ENCODE measurements around the gene NTF4.
"Not testable (repeated sequence)": the region's sequence is repeated elsewhere in the genome, so short reads cannot be mapped to it uniquely, and the experiment has no call there.

Gene NTF4

DNA sequence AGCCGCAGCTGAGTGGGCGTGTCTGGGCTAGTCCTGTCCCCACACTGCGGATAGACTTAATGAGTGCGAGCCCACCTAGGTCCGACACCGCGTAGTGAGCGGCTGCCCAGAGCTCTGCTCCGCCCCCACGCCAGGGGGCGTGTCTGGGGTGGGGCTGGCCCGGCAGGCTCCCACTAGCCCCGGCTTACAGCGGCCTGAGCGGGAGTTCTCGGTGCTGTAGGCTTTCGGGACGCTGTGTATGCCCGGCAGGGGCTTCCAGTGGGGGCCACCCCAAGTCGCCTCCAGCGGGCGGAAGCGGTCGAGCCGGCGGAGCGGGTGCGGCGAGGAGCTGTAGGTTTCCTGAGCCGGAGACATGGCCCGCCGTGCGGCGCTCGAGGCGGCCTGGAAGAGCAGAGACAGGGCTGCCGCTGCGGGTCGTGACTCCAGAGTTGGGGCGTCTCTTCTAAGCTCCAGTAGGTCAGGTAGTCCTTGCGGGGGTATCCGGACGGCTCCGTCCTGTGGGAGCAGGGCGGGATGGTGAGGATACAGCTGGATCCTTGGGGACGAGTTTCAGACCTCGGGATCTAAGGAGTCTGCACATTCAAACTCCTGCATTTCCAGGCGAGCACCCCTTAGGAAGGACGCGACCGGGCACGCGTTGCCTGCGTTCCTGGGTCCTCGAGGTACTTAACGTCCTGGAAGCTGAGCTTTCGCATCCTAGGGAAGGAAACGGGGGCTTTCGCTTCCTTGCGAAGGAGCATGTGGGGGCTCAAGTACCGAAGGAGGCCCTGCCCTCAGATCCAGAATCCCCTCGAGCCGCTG lies 8.3 kb downstream of the NTF4 start:
- DNase-seq (ENCODE audit: low read depth) = peak; percentile 37
- H3K4me3 ChIP-seq (ENCODE audit: low read length) = peak overlapping the region; percentile 65
- TF ChIP-seq, protein P1, sequence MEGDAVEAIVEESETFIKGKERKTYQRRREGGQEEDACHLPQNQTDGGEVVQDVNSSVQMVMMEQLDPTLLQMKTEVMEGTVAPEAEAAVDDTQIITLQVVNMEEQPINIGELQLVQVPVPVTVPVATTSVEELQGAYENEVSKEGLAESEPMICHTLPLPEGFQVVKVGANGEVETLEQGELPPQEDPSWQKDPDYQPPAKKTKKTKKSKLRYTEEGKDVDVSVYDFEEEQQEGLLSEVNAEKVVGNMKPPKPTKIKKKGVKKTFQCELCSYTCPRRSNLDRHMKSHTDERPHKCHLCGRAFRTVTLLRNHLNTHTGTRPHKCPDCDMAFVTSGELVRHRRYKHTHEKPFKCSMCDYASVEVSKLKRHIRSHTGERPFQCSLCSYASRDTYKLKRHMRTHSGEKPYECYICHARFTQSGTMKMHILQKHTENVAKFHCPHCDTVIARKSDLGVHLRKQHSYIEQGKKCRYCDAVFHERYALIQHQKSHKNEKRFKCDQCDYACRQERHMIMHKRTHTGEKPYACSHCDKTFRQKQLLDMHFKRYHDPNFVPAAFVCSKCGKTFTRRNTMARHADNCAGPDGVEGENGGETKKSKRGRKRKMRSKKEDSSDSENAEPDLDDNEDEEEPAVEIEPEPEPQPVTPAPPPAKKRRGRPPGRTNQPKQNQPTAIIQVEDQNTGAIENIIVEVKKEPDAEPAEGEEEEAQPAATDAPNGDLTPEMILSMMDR (conservative IDR thresholded peaks at IDR 0.05; ENCODE audit: low read length) = peak; percentile 31; the same call in 1 of the 2 replicates

DNA sequence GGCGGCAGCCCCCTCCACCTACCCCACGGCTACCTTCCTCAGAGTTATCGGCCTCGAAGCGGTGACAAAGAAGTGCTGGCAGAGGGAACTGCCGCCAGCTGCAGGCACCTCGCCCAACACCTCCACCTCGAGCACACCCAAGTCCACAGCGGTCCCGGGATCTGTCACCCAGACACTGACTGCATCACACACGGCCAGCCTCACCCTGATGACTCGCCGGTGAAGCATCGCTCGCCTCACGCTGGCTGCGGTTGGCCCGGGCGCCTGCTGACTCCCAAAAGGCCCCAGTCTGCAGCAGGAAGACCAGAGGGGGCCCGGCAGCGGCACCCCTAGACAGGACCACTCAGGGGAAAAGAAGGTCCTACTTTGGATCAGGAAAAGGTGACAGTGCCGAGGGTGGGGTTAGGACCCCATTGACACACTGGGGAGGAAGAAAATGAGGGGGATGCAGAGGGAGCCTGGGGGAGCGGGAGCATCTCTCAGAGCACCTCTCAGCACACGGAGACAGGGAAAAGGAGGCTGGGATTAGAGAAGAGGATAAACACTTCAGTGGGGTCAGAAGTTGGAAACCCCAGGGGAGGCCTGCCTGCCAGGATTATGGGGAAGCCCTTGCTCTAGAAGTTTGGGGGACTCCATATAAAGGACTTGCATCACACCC lies 14.1 kb downstream of the NTF4 start:
- not testable (repeated sequence) for H3K4me3 ChIP-seq (ENCODE audit: low read length)
- DNase-seq (ENCODE audit: low read depth) = peak; percentile 46

DNA sequence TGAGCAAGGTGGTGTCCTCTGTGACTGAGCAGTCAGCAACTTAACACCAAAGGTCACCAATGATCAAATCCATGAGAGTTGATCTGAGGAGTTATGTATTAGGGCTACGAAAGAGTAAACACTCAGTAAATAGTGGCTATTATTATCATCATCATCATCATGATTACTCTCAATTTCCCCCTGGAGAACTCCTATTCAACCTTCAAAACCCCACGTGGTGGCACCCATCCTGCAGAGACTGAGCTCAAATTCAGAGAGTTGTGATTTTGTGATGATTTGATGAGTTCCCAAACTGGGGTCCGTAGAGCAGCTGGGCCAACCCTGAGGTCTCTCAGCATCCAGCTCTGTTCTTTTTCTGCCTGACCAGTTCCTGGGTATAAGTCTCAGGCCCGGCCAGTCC lies 14.8 kb downstream of the NTF4 start:
- DNase-seq (ENCODE audit: low read depth); H3K4me3 ChIP-seq (ENCODE audit: low read length): not testable (repeated sequence)

DNA sequence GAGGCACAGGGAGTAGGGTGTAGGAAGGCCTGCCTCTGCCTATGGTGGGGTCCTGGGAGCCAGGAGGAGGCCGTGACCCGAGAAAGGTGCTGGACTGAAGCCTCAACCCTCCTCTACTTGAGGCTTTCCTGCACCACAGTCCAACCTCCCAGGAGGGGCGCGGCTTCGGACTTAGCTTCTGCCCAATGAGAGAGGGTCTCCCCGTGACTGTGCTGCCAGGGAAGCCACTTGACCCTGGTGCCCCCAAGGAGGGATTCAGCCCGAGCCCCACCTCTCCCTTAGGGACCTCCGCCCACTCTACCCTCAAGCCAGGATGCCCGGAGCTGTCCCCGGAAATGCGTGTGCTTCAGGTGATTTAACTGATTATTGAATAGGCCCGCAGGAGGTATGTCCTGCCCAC lies 15.6 kb downstream of the NTF4 start, which contains the start of gene CGB8:
CGB8 (minus strand) TSS at position 101 of the 400 bp plus-strand sequence. CDS start 372 bp downstream, outside the sequence.
- not testable (repeated sequence) for H3K4me3 ChIP-seq (ENCODE audit: low read length)

DNA sequence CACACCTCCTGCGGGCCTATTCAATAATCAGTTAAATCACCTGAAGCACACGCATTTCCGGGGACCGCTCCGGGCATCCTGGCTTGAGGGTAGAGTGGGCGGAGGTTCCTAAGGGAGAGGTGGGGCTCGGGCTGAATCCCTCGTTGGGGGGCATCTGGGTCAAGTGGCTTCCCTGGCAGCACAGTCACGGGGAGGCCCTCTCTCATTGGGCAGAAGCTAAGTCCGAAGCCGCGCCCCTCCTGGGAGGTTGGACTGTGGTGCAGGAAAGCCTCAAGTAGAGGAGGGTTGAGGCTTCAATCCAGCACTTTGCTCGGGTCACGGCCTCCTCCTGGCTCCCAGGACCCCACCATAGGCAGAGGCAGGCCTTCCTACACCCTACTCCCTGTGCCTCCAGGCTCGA lies 21.1 kb downstream of the NTF4 start, which contains the start of gene CGB5:
CGB5 (plus strand) TSS at position 301 of the 400 bp plus-strand sequence. CDS start 362 bp downstream, outside the sequence.
- not testable (repeated sequence) for DNase-seq (ENCODE audit: low read depth); H3K4me3 ChIP-seq (ENCODE audit: low read length)

More for the DNA sequence above, 15.6 kb downstream of the NTF4 start, which contains the start of gene CGB8:
- not testable (repeated sequence) for DNase-seq (ENCODE audit: low read depth)

DNA sequence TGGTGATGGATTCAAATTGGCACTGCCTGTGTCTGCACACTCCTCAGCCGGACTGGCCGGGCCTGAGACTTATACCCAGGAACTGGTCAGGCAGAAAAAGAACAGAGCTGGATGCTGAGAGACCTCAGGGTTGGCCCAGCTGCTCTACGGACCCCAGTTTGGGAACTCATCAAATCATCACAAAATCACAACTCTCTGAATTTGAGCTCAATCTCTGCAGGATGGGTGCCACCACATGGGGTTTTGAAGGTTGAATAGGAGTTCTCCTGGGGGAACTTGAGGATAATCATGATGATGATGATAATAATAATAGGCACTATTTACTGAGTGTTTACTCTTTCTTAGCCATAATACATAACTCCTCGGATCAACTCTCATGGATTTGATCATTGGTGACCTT lies 22.0 kb downstream of the NTF4 start:
- H3K4me3 ChIP-seq (ENCODE audit: low read length); DNase-seq (ENCODE audit: low read depth): not testable (repeated sequence)

DNA sequence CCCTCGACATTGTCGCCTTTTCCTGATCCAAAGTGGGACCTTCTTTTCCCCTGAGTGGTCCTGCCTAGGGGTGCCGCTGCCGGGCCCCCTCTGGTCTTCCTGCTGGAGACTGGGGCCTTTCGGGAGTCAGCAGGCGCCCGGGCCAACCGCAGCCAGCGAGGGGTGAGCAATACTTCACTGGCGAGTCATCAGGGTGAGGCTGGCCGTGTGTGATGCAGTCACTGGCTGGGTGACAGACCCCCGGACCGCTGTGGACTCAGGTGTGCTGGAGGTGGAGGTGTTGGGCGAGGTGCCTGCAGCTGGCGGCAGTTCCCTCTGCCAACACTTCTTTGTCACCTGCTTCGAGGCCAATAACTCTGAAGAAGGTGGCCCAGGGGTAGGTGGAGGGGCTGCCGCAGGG lies 22.4 kb downstream of the NTF4 start:
- DNase-seq (ENCODE audit: low read depth) = no peak
- no peak overlapping the region for H3K4me3 ChIP-seq (ENCODE audit: low read length)
- TF ChIP-seq, protein P1 (conservative IDR thresholded peaks at IDR 0.05; ENCODE audit: low read length) = no peak

DNA sequence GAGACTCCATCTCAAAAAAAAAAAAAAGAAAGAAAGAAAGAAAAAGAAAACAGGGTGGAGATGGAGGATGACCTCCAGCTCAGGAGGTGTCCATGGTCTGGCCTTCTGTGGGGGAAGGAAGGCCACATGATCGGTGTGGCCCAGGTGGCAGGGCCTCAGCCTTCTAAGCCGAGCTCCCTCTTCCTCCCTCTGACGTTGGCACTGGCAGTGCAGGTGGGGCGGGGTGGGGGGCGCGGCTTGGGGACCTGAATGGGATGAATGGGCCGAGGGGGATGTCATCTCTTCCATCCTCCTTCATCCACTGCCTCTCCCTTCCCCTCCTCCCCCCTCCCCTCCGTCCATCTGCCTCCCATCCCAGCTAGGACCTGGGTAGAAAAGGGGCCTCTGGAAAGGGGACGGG lies 24.9 kb downstream of the NTF4 start:
- not testable (repeated sequence) for DNase-seq (ENCODE audit: low read depth); H3K4me3 ChIP-seq (ENCODE audit: low read length)

DNA sequence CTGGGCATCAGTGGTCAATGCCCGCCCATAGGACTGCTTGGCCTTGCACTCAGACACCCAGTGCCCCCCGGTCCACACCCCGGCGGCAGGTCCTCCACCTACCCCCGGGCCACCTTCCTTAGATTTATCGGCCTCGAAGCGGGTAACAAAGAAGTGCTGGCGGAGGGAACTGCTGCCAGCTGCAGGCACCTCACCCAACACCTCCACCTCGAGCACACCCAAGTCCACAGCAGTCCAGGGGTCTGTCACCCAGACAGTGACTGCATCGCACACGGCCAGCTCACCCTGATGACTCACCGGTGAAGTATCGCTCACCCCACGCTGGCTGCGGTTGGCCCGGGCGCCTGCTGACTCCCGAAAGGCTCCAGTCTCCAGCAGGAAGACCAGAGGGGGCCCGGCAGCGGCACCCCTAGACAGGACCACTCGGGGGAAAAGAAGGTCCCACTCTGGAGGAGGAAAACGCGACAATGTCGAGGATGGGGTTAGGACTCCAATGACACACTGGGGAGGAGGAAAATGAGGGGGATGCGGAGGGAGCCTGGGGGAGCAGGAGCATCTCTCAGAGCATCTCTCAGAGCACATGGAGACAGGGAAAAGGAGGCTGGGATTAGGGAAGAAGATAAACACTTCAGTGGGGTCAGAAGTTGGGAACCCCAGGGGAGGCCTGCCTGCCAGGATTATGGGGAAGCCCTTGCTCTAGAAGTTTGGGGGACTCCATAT lies 25.9 kb downstream of the NTF4 start:
- peak; percentile 51 for DNase-seq (ENCODE audit: low read depth)

DNA sequence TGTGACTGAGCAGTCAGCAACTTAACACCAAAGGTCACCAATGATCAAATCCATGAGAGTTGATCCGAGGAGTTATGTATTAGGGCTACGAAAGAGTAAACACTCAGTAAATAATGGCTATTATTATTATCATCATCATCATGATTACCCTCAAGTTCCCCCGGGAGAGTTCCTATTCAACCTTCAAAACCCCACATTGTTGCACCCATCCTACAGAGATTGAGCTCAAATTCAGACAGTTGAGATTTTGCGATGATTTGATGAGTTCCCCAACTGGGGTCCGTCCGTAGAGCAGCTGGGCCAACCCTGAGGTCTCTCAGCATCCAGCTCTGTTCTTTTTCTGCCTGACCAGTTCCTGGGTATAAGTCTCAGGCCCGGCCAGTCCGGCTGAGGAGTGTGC lies 26.5 kb downstream of the NTF4 start:
- not testable (repeated sequence) for DNase-seq (ENCODE audit: low read depth); H3K4me3 ChIP-seq (ENCODE audit: low read length)

More for the DNA sequence above, 25.9 kb downstream of the NTF4 start:
- H3K4me3 ChIP-seq (ENCODE audit: low read length) = not testable (repeated sequence)

DNA sequence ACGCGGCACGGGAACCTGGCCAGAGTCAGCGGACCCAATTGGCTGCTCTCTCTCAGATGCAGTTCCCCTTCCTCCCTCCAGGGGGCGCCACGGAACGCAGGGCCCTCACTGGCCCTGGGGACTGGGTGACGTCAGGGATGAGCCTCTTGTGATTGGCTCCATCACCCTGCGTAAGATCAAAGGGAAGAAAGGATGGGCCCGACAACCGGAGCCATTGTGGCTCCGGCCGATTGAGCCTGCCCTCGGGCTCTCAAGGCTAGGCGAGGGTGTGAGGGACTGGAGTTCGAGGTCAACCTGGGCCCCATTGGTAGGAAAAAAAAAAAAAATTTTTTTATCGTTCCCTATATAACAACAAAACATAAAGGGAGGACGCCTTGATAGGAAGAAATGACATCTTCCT lies 27.8 kb downstream of the NTF4 start, which contains the start of gene CGB1:
CGB1 (minus strand) TSS at position 81 of the 400 bp plus-strand sequence. CDS start 184 bp downstream, outside the sequence.
- TF ChIP-seq, protein P1 (conservative IDR thresholded peaks at IDR 0.05; ENCODE audit: low read length) = peak; percentile 34
- DNase-seq (ENCODE audit: low read depth); H3K4me3 ChIP-seq (ENCODE audit: low read length): not testable (repeated sequence)
